HG02571 (cell line): ENCODE measurements around the gene TRIM14.

ENCODE experiments used
- ATAC-seq: cut with Tn5 transposase; IDR thresholded peaks from one replicate; pipeline ENCODE4 v1.9.1; 2021; ENCODE audit warnings: mild to moderate bottlenecking, moderate library complexity; ENCODE audit not compliant: unreplicated experiment

TRIM14 gene, protein sequence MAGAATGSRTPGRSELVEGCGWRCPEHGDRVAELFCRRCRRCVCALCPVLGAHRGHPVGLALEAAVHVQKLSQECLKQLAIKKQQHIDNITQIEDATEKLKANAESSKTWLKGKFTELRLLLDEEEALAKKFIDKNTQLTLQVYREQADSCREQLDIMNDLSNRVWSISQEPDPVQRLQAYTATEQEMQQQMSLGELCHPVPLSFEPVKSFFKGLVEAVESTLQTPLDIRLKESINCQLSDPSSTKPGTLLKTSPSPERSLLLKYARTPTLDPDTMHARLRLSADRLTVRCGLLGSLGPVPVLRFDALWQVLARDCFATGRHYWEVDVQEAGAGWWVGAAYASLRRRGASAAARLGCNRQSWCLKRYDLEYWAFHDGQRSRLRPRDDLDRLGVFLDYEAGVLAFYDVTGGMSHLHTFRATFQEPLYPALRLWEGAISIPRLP

GRCh38 chr9:98118640-98119601, at the start of gene TRIM14:
Gene TRIM14 (minus strand): TSS chr9:98119222. CDS start chr9:98119188, 34 bp downstream.
- ATAC-seq = peak; percentile 70

- no peak for ATAC-seq
Observed at GRCh38 chr9:98168153-98168780, 49.2 kb upstream of the TRIM14 start.

DNA sequence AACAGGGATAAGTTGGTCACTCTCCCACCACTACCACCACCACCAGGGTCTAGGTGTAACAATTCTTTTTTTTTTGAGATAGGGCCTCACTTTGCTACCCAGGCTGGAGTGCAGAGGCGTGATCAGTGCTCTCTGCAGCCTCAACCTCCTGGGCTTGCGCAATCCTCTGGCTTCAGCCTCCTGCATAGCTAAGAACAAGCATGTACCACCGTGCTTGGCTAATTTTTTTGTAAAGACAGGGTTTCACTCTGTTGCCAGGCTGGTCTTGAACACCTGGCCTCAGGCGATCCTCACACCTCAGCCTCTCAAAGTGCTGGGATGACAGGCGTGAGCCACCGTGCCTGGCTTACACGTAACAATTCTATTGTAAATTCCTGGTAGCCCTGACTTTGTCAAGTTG, 45.9 kb upstream of the TRIM14 start:
- ATAC-seq = no peak

DNA sequence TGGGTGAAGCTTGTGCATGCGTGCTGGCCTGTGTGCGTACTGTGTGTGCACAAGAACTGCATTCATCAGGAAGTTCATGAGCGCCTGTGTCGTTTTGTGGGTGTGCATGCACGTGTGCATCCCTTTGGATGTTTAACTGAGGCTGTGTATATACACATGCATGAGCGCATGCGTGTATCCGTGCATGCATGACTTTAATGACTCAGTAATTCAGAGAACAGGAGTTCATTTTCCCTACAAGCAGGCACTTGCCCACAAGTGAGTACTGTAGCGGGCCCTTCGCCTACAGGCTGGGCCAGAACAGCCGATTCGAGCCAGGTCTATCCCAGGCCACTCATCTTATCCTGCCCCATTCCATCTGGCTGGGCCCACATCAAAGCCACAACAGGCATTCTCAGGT, 43.6 kb upstream of the TRIM14 start:
- ATAC-seq = no peak

GRCh38 chr9:98161851-98162250, 42.8 kb upstream of the TRIM14 start:
- ATAC-seq = no peak

- ATAC-seq = no peak
Observed at GRCh38 chr9:98159790-98160189, 40.8 kb upstream of the TRIM14 start.

DNA sequence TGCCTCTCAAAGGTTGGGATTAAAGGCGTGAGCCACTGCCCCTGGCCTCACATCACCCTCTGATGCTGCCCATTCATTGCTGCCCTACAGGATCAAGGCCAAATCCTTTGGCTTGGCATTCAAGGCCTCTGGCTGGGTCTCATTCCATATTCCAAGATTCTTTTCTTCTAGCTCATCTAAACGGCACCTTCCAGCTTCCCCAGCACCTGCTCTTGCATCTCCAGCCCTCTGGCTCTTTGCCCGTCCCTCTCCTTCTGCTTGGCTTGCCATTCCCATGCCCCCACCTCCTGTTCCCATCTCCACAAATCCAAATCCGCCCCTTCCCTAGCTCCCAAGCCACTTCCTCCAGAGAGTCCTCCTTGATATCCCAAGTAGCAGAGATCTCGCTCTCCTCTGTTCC, 40.3 kb upstream of the TRIM14 start:
- ATAC-seq = no peak

GRCh38 chr9:98158071-98158831, 39.2 kb upstream of the TRIM14 start:
- ATAC-seq = no peak

DNA sequence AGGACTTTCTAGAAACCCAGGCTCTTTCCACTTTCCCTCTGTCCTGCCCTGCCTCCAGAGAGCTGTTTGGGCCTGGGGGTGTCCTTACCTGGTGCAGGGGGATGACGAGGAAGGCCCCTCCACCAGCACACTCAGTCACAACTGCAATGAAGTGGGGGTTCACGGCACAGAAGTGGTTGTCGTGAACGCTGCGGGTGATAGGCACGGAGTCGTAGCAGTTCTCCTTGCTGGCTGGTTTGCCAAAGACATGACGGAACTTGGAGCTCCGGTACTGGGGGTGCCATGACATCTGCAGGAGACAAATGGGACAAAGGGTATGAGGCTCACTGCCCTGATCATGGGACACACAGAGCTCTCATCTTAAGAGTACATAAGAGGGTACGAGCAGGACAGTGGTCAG, 38.4 kb upstream of the TRIM14 start:
- no peak for ATAC-seq

DNA sequence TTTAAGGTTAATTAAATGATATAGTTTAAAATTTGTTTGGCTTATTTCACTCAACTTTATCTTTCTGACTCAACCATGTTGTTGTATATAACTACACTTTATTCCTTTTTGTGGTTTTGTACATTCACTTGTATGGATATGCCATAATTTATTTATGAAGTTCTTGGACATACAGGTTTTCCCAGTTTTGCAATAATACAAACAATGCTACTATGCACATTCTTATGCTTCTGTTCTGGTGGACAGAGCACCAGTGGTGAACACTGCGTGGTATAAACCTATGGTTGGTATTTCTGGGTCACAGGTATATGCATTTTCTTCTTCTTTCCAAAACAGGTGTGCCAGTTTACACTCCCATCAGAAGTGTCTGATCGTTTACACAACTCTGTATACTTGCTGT, 35.7 kb upstream of the TRIM14 start:
- no peak for ATAC-seq

GRCh38 chr9:98152526-98152925, 33.5 kb upstream of the TRIM14 start:
- no peak for ATAC-seq

GRCh38 chr9:98150721-98151120, 31.7 kb upstream of the TRIM14 start:
- no peak for ATAC-seq

DNA sequence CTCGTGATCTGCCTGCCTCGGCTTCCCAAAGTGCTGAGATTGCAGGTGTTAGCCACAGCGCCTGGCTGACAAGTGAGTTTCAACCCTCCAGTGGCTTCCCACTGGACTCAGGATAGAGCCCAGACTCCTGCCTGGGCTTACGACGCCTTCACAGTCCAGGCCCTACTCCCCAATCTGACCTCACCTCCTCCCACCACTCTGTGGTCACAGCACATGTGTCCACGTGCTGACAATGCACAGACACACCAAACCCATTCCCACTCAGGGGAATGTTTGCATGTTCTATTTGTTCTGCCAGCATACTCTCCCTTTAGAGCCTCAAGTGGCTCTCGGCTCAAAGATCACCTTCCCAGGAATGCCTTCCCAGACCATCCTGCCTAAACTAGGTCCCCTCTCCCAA, 31.1 kb upstream of the TRIM14 start:
- ATAC-seq = no peak

- ATAC-seq = no peak
Observed at GRCh38 chr9:98149422-98149821, 30.4 kb upstream of the TRIM14 start.

GRCh38 chr9:98148486-98148885, 29.5 kb upstream of the TRIM14 start:
- no peak for ATAC-seq

DNA sequence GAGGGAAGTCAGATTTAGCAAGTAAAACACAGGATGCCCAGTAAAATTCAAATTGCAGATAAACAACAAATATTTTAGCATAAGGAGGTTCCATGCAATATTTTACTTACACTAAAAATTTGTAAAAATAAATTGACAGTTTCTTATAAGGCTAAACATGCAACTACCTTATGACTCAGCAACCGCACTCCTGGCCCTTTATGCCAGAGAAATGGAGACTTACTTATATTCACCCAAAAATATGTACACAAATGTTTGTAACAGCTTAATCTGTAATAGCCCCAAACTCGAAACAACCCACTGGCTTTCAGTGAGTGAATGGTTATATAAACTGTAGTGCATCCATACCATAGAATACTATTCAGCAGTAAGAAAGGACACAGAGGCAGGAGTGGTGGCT, 28.6 kb upstream of the TRIM14 start:
- no peak for ATAC-seq

DNA sequence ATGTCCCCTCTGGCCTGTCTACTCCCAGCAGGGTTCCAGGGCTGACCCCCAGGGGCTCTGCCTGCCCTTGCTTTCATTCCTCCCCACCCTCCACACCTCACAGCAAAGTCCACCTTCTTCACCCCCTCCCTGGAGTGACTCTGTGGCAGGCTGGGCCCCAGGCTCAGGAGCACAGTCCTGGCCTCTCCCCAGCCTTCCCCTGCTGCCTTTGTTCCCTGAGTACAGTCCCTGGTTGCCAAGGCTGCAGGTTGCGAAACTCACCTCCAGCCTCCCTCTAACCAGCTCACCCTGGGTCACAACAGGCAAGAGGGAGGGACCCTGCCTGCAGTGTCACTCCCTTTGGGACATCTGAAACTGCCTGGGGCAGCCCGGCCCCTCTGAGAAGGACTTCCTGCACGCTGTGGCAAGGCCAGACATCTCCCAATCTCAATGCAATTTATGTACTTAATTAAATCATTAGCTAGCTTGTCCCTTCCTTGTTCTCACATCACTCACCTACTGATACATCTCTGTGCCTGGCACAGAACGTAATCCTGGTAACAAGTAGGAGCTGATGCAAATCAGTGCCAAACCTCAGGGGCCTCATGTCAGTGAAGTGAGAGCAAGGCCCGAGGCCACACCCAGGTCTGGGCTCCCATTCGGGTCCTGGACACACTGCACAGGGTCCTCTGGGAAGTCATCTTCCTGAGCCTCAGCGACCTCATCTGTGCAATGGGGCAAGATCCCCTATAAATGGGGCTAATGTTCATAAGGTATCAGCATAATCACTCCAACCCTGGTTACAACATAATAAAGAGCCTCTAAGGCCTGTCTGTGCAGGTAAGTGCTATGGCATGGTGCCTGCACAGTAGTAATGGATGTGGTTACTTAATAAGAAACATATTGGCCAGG, 27.3 kb upstream of the TRIM14 start:
- ATAC-seq = no peak

DNA sequence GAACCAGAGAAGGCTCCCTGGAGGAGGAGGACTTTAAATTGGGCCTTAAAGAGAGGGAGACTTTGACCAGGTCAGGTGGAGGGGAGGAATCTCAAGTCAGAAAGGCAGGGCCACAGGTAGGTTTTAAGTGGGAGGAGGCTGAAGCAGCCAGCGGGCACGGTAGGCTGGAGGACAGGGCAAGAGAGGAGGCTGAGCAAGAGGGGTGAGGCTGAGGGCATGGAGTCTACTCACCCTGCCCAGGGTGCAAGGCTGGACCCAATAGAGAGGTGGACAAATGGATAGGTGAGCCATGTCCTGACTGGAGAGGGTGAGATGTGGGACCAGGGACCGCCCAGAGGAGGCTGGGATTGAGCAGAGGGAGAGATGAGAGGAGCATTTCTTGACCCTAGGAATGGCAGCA, 25.6 kb upstream of the TRIM14 start:
- no peak for ATAC-seq

- no peak for ATAC-seq
Observed at GRCh38 chr9:98144076-98144475, 25.1 kb upstream of the TRIM14 start.
